ENCODE results near the gene SEL1L. TPM values are rescaled to one million over a fixed set of nuclear protein-coding genes. Genes with fewer than 3 reads are reported as not detected.

The SEL1L gene
- total RNA-seq, 1 experiment from 2014 or later: 53.7 TPM

Other genes starting within 250 kb of the SEL1L start
- gene STON2, start 133.5 kb downstream of the SEL1L start, total RNA-seq (2021; ENCODE audit: unreplicated experiment): 0.36 TPM

Data from Panc1 (cell line).